B cell (primary cell): Measurements from ENCODE around the gene PCDHGB2. TPM values are rescaled to one million over a fixed set of nuclear protein-coding genes. Genes with fewer than 3 reads are reported as not detected.

Source experiments
- ATAC-seq: fragments of 200-7000 bp; cut with Tn5 transposase; one replicate; pipeline ENCODE4 v1.10.0; 2021; ENCODE audit warnings: low read depth, mild to moderate bottlenecking, moderate number of reproducible peaks, moderate library complexity
- CTCF ChIA-PET: fragments of 350-600 bp; sonication (Branson Sonifier 250); formaldehyde crosslinking; loops from one replicate; lab custom pipeline; 2021; ENCODE audit warnings: antibody characterized with exemption, inconsistent platforms; lab: Charles Lee
- POLR2A ChIA-PET: fragments of 350-600 bp; sonication (Branson Sonifier 250); formaldehyde crosslinking; loops from one replicate; lab custom pipeline; 2021; ENCODE audit warnings: antibody characterized with exemption; lab: Charles Lee
- DNase-seq: peaks from one replicate; pipeline ENCODE4 v3.0.0; 2013
- H2AFZ ChIP-seq: 2 replicates; pipeline ENCODE4 v1.6.1; 2012; ENCODE audit warnings: mild to moderate bottlenecking, low read depth, low read length; ENCODE audit not compliant: insufficient read depth, poor library complexity, severe bottlenecking
- H3K27ac ChIP-seq, 2 donors: 1 replicate in 1 of 2; 2 replicates in 1 of 2; pipeline ENCODE4 v1.5.1; 2012 to 2013; ENCODE audit warnings: low read length in 2 of 2, mild to moderate bottlenecking in 2 of 2, moderate library complexity in 1 of 2
- H3K27me3 ChIP-seq, 4 experiments: fragments of 200-600 bp in 1 of 4; sonication (generic) in 1 of 4; replicated peaks in 1 of 4; 1 replicate in 2 of 4; 2 replicates in 2 of 4; pipeline versions ENCODE4 v1.6.1 to v1.7.0; 2013 to 2016; ENCODE audit warnings: low read length in 3 of 4, mild to moderate bottlenecking in 2 of 4, mixed read lengths in 1 of 4, moderate library complexity in 1 of 4; ENCODE audit not compliant: insufficient read depth in 4 of 4, control insufficient read depth in 3 of 4; ENCODE audit errors: control extremely low read depth in 1 of 4
- H3K36me3 ChIP-seq, 2 experiments: replicated peaks in 1 of 2; 1 replicate in 1 of 2; 2 replicates in 1 of 2; pipeline versions ENCODE4 v1.6.1 to v1.7.1; 2013; ENCODE audit warnings: low read length in 1 of 2; ENCODE audit not compliant: insufficient read depth in 2 of 2, control insufficient read depth in 1 of 2; ENCODE audit errors: control extremely low read depth in 1 of 2, extremely low read depth in 1 of 2
- H3K4me1 ChIP-seq, 2 donors: fragments of 200-600 bp in 1 of 2; sonication (generic) in 1 of 2; 1 replicate in 1 of 2; 2 replicates in 1 of 2; pipeline versions ENCODE4 v1.5.1 to v1.6.1; 2013 to 2017; ENCODE audit warnings: low read length in 2 of 2; ENCODE audit not compliant: control insufficient read depth in 2 of 2, insufficient read depth in 2 of 2
- H3K4me2 ChIP-seq: replicated peaks from 2 replicates; pipeline ENCODE3; 2012; ENCODE audit warnings: mild to moderate bottlenecking, low read depth, low read length; ENCODE audit not compliant: poor library complexity, severe bottlenecking
- H3K4me3 ChIP-seq, 5 experiments: fragments of 200-600 bp in 1 of 5; sonication (generic) in 1 of 5; 1 replicate in 3 of 5; 2 replicates in 2 of 5; pipeline versions ENCODE4 v1.5.1 to v1.7.0; 2011 to 2016; ENCODE audit warnings: low read length in 4 of 5, mild to moderate bottlenecking in 4 of 5, low read depth in 2 of 5, control low read depth in 1 of 5, moderate library complexity in 1 of 5; ENCODE audit not compliant: insufficient read depth in 1 of 5; ENCODE audit errors: control extremely low read depth in 1 of 5, extremely low read depth in 1 of 5
- H3K79me2 ChIP-seq: fragments of 200-600 bp; sonication (generic); one replicate; pipeline ENCODE4 v1.6.0; 2016; ENCODE audit warnings: low read length; ENCODE audit not compliant: control insufficient read depth, insufficient read depth
- H3K9ac ChIP-seq: fragments of 200-600 bp; sonication (generic); 2 replicates; pipeline ENCODE4 v1.6.1; 2017; ENCODE audit warnings: mild to moderate bottlenecking, low read length, moderate library complexity
- H3K9me3 ChIP-seq, 3 donors: one replicate each; pipeline versions ENCODE4 v1.6.1 to v1.7.1; 2013; ENCODE audit warnings: low read length in 2 of 3; ENCODE audit not compliant: control insufficient read depth in 2 of 3, insufficient read depth in 1 of 3; ENCODE audit errors: control extremely low read depth in 1 of 3
- H4K20me1 ChIP-seq: 2 replicates; pipeline ENCODE4 v1.6.0; 2012; ENCODE audit warnings: mild to moderate bottlenecking, low read length; ENCODE audit not compliant: insufficient read depth, control insufficient read depth, poor library complexity, severe bottlenecking
- H3K27ac Mint-ChIP-seq: one replicate; pipeline ENCODE4 v1.8.0; 2021; ENCODE audit warnings: mixed read lengths
- H3K27me3 Mint-ChIP-seq: one replicate; pipeline ENCODE4 v1.8.0; 2021; ENCODE audit warnings: mixed read lengths
- H3K4me1 Mint-ChIP-seq: one replicate; pipeline ENCODE4 v1.8.0; 2021; ENCODE audit warnings: mixed read lengths
- H3K4me3 Mint-ChIP-seq: one replicate; pipeline ENCODE4 v1.8.0; 2021; ENCODE audit warnings: mixed read lengths
- H3K9me3 Mint-ChIP-seq: one replicate; pipeline ENCODE4 v1.8.0; 2022; ENCODE audit warnings: mixed read lengths; ENCODE audit not compliant: insufficient read depth
- EZH2 ChIP-seq: IDR thresholded peaks from 2 replicates; pipeline ENCODE4 v1.6.1; 2012; ENCODE audit warnings: borderline replicate concordance, low read depth, mild to moderate bottlenecking, moderate library complexity, low read length; ENCODE audit not compliant: insufficient read depth, poor library complexity, severe bottlenecking
- whole genome bisulfite sequencing: methylation state at CpG from one replicate; pipeline ENCODE4 v1.1.5; 2013; ENCODE audit warnings: missing lambda C conversion rate; ENCODE audit not compliant: insufficient coverage; 5-methylcytosine and 5-hydroxymethylcytosine counted together
- intact Hi-C: fragments of 100-400 bp; cut with micrococcal nuclease; formaldehyde crosslinking; loops from one replicate; pipeline ENCODE4 v1.10.0; 2022
- polyA plus RNA-seq: library from polyadenylated mRNA; depleted of rRNA; stranded (reverse); fragments of >200 nt; gene quantifications from 2 replicates; pipeline ENCODE4 v1.2.3, GENCODE V29; 2012
- total RNA-seq, 2 donors: library from RNA; stranded (reverse); fragments of 120-200 nt in 1 of 2; gene quantifications; 1 replicate in 1 of 2; 2 replicates in 1 of 2; pipeline versions ENCODE4 v1.2.3 to v1.2.4, GENCODE V29; 2013 to 2022
- TF ChIP-seq, protein P1 (sequence below): fragments of 200-600 bp; IDR thresholded peaks from one replicate; pipeline ENCODE4 v1.8.0; 2022; ENCODE audit warnings: antibody characterized with exemption, mild to moderate bottlenecking

The PCDHGB2 gene
- total and polyA plus RNA-seq, 2 donors (not counting 1 experiment from before 2014, with no cell fraction given): 0.66 to 3.9 TPM

- Histone ChIP-seq H3K4me3 (no peak overlapping the region), H3K9me3 (peaks cover 1 to 64% (median 47%) of the 10 kb centered on the region in 3 donors), H3K36me3 (no peaks in the 10 kb centered on the region), H3K79me2 (no peaks in the 10 kb centered on the region), H3K4me1 (peaks cover 0 to 5% of the 10 kb centered on the region in 2 donors), H2AFZ (no peak overlapping the region), H3K9ac (no peak overlapping the region), H3K27ac (no peak overlapping the region), H3K27me3 (peaks cover 0 to 57% (median 34%) of the 10 kb centered on the region in 4 experiments), H3K4me2 (no peak overlapping the region), H4K20me1 (no peaks in the 10 kb centered on the region)
- 54% methylated on average over 68 of the region's 69 CpGs for WGBS
- TF ChIP-seq, protein P1, sequence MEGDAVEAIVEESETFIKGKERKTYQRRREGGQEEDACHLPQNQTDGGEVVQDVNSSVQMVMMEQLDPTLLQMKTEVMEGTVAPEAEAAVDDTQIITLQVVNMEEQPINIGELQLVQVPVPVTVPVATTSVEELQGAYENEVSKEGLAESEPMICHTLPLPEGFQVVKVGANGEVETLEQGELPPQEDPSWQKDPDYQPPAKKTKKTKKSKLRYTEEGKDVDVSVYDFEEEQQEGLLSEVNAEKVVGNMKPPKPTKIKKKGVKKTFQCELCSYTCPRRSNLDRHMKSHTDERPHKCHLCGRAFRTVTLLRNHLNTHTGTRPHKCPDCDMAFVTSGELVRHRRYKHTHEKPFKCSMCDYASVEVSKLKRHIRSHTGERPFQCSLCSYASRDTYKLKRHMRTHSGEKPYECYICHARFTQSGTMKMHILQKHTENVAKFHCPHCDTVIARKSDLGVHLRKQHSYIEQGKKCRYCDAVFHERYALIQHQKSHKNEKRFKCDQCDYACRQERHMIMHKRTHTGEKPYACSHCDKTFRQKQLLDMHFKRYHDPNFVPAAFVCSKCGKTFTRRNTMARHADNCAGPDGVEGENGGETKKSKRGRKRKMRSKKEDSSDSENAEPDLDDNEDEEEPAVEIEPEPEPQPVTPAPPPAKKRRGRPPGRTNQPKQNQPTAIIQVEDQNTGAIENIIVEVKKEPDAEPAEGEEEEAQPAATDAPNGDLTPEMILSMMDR: no peak
- no peak for TF ChIP-seq EZH2
- Mint-ChIP-seq H3K4me1 (peaks cover 8% of the 10 kb centered on the region), H3K27me3 (peaks cover 55% of the 10 kb centered on the region), H3K9me3 (peaks cover 12% of the 10 kb centered on the region), H3K27ac (no peak overlapping the region), H3K4me3 (no peak overlapping the region)
- ChIA-PET CTCF (interaction anchor here (0.7 to 3.0 kb wide), 4 partner anchors 108 to 186 kb away, joined by 3 to 17 read pairs (median 3); no protein-coding TSS in a partner anchor), POLR2A (no interaction called here)
- DNase-seq (no peak), ATAC-seq (no peak)
- intact Hi-C loops: no loop called here
These were observed 12.0 kb downstream of the PCDHGB2 start for GRCh38 chr5:141371572-141372475.
